ENCODE data around the gene NR3C2.

DNA sequence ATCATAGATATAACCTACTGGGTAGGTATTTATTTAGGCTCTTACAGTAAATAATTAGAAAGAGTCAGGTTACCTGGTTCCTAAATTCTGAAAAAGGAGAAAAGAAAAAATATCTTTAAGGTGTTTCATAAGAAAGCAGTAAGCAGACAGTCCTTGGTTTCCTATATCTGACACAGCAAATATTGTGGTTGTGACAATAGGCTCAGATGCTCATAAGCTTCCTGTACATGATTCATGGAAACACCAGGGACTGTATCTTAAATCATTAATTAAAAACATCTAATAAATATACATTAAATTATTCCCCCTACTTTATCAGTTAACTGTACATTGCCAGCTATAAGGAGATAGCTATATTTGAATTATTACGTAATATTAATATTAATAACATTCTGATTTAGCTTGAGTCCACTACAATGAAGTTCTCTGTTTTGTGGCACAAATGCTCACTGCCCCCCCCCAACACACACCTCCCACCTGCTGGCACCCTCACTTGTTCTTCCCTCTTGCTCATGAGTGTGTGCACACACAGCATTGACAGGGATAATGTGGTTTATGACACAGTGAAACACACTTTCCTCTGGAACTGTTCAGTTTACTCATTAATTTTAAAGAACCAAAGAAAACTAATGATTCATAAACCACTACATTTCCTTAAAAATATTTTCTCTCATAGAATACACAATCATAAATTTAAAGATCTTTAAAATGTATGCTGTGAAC lies 187.4 kb downstream of the NR3C2 start:
- no peak for TF ChIP-seq POLR2A (IDR thresholded peaks at IDR 0.05)
- TF ChIP-seq, protein P1, sequence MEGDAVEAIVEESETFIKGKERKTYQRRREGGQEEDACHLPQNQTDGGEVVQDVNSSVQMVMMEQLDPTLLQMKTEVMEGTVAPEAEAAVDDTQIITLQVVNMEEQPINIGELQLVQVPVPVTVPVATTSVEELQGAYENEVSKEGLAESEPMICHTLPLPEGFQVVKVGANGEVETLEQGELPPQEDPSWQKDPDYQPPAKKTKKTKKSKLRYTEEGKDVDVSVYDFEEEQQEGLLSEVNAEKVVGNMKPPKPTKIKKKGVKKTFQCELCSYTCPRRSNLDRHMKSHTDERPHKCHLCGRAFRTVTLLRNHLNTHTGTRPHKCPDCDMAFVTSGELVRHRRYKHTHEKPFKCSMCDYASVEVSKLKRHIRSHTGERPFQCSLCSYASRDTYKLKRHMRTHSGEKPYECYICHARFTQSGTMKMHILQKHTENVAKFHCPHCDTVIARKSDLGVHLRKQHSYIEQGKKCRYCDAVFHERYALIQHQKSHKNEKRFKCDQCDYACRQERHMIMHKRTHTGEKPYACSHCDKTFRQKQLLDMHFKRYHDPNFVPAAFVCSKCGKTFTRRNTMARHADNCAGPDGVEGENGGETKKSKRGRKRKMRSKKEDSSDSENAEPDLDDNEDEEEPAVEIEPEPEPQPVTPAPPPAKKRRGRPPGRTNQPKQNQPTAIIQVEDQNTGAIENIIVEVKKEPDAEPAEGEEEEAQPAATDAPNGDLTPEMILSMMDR (IDR thresholded peaks at IDR 0.05): no peak

Measured in stomach (tissue), 4 donors.